SH-SY5Y (cell line): ENCODE results near the gene TMEM209.

Experiments
- GATA2 ChIP-seq: IDR thresholded peaks from 2 replicates; pipeline ENCODE4 v1.6.1; 2011; ENCODE audit warnings: mild to moderate bottlenecking, low read depth, low read length
- GATA3 ChIP-seq: IDR thresholded peaks from 2 replicates; pipeline ENCODE4 v1.6.1; 2011; ENCODE audit warnings: low read depth, mild to moderate bottlenecking, low read length, moderate library complexity

The TMEM209 gene

DNA sequence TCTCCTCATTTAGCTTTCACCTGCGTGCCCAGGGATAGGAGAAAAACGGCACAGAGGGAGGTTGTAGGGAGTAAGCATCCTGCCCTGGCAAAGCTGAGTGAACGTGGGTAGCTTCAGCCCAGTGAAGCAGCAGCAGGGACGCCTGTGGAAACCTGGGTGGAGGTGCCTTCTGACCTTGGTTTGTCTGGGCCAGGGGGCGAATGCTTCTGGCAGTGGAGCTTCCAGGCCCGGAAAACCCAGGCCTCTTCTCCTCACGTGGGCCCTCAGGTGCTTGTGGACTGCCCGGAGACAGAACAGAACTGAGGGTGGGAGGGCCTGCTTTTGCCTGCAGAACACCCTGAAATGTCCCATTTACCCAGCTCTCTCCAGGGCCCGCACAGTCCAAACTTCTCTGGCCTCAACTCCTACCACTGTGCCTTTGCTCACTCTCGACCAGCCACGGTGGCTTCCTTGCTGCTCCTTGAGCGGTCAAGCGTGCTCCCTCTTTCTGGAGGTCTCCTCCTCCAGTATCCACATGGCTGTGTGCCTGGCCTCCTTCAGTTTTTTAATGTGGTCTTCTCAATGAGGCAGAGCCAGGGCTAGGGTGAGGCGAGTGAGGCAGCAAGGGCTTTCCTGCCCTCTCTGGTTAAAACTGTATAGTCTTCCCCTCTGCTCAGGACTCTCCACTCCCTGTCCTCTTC is 62.4 kb downstream of the TMEM209 start:
- TF ChIP-seq GATA3, result no peak
- TF ChIP-seq GATA2, result no peak

DNA sequence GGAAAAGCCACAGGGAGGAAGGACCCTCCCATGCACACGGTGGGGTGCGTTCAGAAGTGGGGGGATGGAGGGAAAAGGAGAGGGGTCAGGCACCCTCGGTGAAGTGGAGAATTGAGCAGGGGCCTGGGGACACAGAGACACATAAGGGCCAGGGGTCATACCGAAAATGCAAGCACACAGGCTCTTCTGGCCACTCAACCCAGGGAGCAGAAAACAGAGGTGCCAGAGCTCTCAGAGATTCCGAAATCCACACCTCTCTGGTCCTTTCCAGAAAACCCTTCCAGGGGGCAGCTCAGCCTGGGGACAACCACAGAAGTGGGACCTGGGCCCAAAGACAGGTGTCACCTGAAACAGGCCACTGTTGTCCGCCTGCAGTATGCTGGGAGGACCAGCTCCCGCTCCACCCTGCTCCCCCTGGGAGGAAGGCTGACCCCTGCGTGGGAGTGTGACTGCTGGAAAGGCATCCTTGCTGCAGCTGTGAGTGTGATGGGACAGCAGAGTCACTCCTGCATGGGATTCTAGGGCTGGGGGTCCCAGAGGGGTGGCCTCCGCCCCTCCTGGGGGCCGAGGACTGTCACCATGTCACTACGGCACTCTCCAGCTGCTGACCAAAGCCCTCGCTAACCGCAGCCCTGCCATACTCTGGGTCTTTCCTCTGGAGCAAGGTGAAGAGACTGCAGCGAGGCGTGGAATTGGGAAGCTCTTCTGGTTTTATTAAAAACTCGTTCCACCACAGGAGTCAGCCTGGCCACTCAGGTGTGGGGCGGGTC is 63.1 kb downstream of the TMEM209 start:
- TF ChIP-seq GATA2 (no peak), GATA3 (no peak)

DNA sequence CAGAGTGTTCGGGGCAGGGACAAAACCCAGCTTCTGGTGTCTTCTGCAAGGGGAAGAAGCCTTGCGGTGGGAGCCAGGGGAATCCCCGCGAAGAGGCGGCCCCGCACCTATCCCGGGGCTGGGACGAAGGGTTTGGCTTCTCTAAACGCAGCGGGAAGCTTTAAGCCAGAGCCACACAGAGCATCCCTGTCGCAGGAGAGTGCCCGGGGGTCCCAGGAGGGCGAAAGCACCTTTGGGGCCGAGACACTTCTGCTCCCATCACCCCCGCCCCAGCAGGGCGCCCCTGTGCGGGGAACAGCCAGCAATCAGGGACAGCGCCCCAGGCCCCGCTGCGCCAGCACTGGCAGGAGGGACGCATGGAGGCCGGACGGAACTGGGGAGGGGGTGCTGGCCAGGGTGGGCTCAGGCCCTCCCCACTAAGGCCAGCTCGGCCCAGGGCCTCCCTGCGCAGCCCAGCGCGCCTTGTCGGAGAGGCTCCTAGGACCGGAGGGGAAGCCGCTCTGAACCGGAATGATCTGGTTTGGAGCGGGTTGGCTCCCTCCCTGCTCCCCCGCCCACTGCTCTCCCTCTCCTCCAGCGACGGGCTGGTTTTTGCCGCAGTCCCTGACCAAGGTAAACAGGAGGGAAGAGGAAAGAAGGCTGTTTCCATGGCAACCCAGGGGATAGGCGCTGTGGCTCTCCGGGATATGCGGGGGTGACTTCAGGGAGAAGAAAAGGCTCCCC is 63.9 kb downstream of the TMEM209 start:
- TF ChIP-seq GATA2 (no peak), GATA3 (no peak)

DNA sequence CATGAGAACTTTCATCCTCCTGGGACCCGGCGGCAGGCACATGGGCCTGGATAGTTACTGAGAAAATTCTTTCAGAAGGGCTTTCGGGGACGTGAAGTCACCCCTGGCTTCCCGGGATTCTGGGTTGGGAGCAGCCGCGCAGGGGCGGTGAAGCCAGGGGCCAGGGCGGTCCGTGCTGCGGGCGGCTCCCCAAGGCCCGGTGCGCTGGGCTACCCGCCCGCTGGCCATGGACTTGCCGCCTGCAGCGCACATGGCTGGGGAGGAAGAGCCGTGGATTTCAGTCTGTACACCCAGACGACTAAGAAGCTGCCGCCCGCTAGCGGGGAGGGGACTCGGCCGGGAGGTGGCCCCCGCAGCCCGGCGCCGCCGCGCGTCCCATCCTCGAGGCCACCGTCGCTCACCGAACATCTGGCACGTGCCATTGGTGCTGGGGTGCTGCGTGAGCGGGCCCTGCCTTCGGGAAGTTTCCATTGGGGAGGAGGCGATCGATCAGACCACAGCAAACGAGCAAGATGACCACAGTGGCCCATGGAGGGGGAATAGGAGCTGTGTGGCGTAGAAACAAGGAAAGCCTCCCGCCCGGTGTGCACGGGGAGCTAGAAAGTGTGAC is 64.5 kb downstream of the TMEM209 start:
- TF ChIP-seq GATA3, result no peak
- TF ChIP-seq GATA2, result no peak

DNA sequence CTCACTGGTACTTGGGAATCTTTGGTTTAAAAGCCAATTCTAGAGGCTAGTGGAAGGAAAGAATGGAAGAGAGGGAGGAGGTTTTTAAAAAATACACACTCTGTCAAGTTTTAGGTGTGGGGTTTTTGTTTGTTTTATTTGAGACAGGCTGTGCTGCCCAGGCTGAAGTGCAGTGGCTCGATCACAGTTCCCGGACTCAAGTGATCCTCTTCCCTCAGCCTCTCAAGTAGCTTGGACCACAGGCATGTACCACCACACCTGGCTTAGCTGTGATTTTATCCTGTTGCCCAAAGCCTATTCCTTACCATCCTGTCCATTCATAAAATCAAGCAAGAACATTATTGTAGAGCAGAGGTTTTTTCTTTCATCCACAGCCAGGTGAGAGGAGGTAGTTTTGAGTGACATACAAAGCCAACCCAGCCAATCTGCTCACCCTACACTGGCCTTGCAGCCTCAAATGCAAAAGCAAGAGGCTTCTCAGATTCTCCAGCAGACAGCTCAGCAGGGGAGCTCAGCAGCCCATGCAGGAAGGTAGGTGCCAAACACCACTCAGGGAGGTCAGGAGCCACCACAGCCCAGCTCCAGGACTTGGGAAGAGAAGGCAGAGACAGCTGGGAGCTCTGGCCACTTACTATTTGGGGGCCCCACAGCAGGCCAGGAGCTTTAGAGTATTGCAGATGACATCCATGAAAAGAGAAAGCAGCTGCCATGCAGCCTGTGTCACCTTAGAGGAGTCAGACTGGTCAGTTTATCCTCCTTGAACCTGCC is 65.8 kb downstream of the TMEM209 start:
- TF ChIP-seq GATA2 (no peak), GATA3 (no peak)

DNA sequence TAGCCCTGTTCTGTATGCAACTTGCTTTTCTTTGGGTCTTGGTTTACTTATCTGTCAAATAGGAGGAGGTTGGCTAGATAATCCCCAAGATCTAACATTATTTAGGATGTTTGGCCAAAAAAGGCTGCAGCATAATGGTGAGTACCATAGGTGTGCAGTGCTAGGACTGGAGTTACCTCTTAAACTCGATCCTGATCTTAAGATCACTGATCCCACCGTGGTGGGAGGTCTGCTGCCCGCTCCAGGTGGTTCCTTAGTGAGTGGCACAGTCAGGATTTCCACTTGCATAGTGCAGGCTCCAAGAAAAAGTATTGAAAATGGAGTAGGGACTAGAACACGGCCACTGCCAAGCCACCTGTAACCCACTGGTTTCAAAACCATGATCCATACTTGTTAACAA is 68.0 kb downstream of the TMEM209 start:
- TF ChIP-seq GATA2 (no peak), GATA3 (no peak)

DNA sequence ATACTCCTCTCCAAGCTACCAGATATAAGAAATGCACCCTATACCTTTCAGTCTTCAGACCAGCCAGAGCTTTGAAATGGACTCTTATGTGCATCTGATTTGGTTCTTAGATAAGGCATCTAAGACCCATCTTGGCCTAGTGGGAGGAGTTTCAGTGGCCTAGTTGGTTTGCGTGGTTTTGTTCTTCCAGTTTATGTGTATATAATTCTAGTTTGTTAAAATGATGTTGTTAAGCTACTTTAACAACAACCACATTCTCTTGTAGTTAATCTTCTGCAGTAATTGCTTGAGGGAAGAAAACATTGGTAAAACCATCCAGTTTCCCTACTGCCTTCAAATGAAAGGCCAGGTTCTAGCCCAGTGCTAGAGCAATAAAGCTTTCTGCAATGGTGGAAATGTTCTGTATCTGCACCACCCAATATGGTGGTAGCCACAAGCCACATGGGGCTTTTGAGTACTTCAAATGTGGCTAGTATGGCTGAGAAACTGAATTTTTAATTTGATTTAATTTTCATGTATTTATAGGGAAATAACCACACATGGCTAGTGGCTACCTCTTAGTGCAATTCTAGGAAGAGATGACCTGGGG is 68.5 kb downstream of the TMEM209 start:
- no peak for TF ChIP-seq GATA3
- peak; percentile 12; the same call in 1 of the 2 replicates for TF ChIP-seq GATA2

DNA sequence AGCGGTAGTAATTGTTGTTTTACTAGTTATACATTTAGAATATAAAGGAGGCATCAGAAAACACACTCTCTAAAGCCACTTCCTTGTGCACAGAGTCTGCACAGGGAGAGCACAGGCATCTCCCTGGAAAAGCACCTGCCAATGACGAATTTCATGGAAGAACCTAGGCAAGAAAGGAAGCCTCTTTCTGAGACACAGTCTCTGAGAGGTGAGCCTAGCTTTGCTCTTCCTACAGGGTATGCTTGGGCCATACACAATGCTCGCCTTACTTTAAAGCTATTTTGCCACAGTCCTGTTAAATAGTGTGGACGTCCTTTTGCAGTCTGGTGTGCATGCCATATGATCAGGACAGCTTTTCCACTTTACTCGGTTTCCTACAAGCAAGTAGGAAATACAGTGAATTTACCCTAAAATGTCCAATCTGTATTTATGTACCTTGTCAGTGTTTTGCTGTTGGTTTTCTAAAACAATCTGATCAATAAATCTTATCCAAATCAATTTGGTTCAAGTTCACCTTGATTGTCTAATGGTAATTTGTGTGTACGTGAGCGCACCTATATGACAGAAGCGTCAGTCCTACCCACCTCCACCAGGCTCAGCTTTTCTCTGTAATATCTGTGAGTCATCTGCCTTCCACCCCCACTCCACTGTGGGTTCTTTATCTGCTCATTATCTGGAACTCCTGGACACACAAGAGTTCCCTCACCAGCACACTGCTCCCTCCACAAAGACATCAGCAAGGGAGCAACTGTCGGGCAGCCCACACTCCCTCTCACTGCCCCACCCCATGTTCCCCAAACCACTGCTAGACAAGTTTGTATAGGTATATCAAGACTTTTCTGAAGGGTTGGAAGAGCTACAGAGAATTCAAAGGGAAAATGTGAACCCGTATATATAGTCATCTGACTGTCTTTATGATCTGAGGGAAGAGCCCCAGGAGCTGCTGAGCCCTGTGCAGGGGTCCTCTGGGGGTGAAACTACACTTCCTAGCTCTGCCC is 69.7 kb downstream of the TMEM209 start:
- TF ChIP-seq GATA3, result no peak
- no peak for TF ChIP-seq GATA2

DNA sequence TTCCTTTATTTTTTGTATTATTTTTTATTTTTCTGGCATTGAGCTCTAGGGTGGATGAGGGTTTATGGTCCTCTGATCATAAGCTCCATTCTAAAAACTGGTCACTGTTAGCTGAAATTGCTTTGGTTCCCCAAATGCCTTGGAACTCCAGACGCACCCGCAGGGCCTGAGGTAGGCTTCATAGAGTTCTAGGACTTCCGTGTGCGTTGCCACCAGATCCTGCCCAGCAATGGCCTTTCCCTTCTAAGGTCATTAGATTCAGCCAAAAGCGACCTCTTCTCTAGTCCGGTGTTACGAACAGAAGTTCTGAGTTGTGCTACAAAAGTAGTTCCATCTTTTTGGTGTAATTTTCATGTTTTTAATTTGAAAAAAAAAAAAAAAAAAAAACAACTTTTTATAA is 70.5 kb downstream of the TMEM209 start:
- TF ChIP-seq GATA2 (no peak), GATA3 (no peak)

DNA sequence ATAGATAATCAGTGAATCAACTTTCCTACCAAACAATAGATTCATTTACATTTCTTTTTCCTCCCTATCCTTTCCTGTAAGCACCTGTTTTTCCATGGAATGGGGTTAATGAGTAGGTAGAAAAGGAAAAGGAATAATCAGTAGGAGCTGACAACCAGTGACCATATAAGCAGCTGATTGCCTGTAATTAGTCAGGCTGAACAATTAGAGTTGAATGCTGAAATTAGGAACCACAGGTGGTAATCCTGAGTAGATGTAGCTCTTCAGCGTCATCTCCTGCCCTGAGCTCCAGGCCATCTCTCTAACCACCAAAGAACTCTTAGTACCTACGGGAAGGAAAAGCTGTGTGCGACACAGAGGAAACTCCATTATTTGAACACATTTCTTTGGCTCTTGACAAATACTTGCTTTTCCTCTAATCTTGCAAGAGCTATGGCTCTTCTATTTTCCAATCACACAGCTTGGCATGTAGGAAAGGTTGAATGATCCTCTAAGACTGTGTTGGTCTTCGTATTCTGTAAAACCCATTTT is 71.0 kb downstream of the TMEM209 start:
- TF ChIP-seq GATA3, result no peak
- no peak for TF ChIP-seq GATA2

DNA sequence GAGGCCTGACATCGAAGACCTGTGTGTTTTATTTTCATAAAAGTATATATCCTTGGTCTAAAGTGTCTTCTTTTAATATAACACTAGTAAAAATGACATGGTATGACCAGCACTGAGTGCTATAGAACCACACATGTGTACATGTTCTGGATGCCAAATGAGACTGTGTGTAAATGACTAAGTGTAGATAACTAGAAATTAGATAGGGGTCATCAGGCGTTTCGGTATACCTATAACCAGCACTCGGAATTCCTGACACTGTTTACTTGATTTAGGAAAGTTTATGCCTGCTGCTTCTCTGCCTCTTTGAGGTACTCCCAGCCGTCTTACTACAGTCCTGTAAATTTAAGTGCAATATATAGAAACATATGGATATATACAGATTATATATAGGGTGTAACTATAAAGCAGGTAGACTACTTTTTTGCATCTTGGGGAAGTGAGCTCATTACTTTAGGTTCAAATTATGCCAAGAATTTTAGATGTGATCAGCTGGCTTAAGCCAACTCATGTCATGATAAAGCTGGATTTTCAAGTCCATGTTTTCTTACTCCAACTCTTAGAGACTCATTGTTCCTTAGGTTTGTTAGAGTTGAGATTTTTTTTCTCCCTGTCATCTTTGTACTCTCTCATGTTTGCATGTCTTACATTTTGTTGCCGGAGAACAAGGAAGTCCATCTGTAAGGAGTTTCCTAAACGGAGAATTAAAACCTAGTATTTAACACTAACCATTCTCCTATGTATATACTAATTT is 72.0 kb downstream of the TMEM209 start:
- TF ChIP-seq GATA2, result no peak
- no peak for TF ChIP-seq GATA3
